DND-41 (cell line): ENCODE data around the gene C2CD4B.

Experiments
- ATAC-seq: fragments of 200-7000 bp; cut with Tn5 transposase; 3 replicates; pipeline ENCODE4 v1.9.1; 2021; ENCODE audit warnings: low read depth; ENCODE audit not compliant: insufficient read depth
- DNase-seq: peaks from one replicate; pipeline ENCODE4 v3.0.0-alpha.2; 2020
- H2AFZ ChIP-seq: 2 replicates; pipeline ENCODE4 v1.6.0; 2012; ENCODE audit warnings: low read depth, low read length
- H3K27ac ChIP-seq: 2 replicates; pipeline ENCODE4 v1.5.1; 2012; ENCODE audit warnings: low read length, inconsistent platforms
- H3K27me3 ChIP-seq: fragments of 200-600 bp; sonication (generic); 2 replicates; pipeline ENCODE4 v1.6.0; 2012; ENCODE audit warnings: low read length, mild to moderate bottlenecking, inconsistent platforms; ENCODE audit not compliant: insufficient read depth, poor library complexity
- H3K36me3 ChIP-seq: 2 replicates; pipeline ENCODE4 v1.5.1; 2012; ENCODE audit warnings: low read length, inconsistent platforms; ENCODE audit not compliant: insufficient read depth
- H3K4me1 ChIP-seq: 2 replicates; pipeline ENCODE4 v1.5.1; 2012; ENCODE audit warnings: mild to moderate bottlenecking, low read length; ENCODE audit not compliant: insufficient read depth
- H3K4me2 ChIP-seq: 2 replicates; pipeline ENCODE4 v1.6.0; 2012; ENCODE audit warnings: mild to moderate bottlenecking, moderate library complexity, low read length, inconsistent platforms; ENCODE audit not compliant: insufficient read depth
- H3K4me3 ChIP-seq, 2 experiments: fragments of 200-600 bp in 1 of 2; shearing (Covaris generic) in 1 of 2; 2 replicates each; pipeline ENCODE4 v1.5.1; 2012 to 2016; ENCODE audit warnings: inconsistent platforms in 2 of 2, low read length in 2 of 2, mild to moderate bottlenecking in 2 of 2, low read depth in 1 of 2, moderate library complexity in 1 of 2
- H3K79me2 ChIP-seq: 2 replicates; pipeline ENCODE4 v1.6.0; 2012; ENCODE audit warnings: low read length, inconsistent platforms; ENCODE audit not compliant: insufficient read depth
- H3K9ac ChIP-seq: 2 replicates; pipeline ENCODE4 v1.6.0; 2012; ENCODE audit warnings: low read depth, mild to moderate bottlenecking, inconsistent platforms, low read length, moderate library complexity
- H3K9me3 ChIP-seq: 2 replicates; pipeline ENCODE4 v1.5.1; 2012; ENCODE audit warnings: low read length, moderate library complexity, mild to moderate bottlenecking, inconsistent platforms; ENCODE audit not compliant: insufficient read depth, severe bottlenecking
- H4K20me1 ChIP-seq: 2 replicates; pipeline ENCODE4 v1.6.0; 2012; ENCODE audit warnings: low read length; ENCODE audit not compliant: insufficient read depth
- EZH2 ChIP-seq: IDR thresholded peaks from 3 replicates; pipeline ENCODE4 v1.6.1; 2012; ENCODE audit warnings: borderline replicate concordance, low read depth, mild to moderate bottlenecking, moderate library complexity, low read length, inconsistent platforms; ENCODE audit not compliant: severe bottlenecking
- TF ChIP-seq, protein P1 (sequence below): IDR thresholded peaks from 2 replicates; pipeline ENCODE4 v1.5.1; 2012; ENCODE audit warnings: borderline replicate concordance, low read length, moderate library complexity, mild to moderate bottlenecking; ENCODE audit not compliant: poor library complexity, severe bottlenecking; ENCODE audit errors: extremely low read depth

The C2CD4B gene

DNA sequence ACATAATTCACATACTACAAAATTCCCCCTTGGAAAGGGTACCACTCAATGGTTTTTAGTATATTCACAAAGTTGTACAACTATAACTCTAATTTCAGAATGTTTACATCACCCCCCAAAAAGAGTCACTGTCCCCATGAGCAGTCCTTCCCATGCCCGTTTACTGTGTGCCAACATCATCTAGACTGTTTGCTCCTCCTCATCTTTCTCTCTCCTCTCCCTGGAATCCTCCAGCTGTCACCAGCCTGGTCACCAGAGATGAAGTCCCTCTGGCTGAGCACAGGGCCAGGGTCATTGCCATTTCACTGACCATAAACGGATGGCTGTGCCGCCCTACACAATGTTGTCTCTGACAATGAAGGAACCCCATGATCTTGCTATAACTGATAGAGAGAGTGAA is 45.2 kb downstream of the C2CD4B start:
- no peak for ATAC-seq
- Histone ChIP-seq H3K4me2 (peak overlapping the region; percentile 50; the same call in 1 of the 2 replicates), H3K36me3 (no peaks in the 10 kb centered on the region), H3K79me2 (no peaks in the 10 kb centered on the region), H3K27me3 (no peaks in the 10 kb centered on the region), H3K9ac (peak overlapping the region; percentile 45; the same call in 1 of the 2 replicates), H3K4me3 (no peak overlapping the region), H2AFZ (peak overlapping the region; percentile 49; the same call in 1 of the 2 replicates), H3K4me1 (peaks cover 52% of the 10 kb centered on the region), H3K27ac (peak overlapping the region; percentile 80), H3K9me3 (no peaks in the 10 kb centered on the region), H4K20me1 (no peaks in the 10 kb centered on the region)
- DNase-seq: no peak
- TF ChIP-seq EZH2: no peak
- TF ChIP-seq, protein P1, sequence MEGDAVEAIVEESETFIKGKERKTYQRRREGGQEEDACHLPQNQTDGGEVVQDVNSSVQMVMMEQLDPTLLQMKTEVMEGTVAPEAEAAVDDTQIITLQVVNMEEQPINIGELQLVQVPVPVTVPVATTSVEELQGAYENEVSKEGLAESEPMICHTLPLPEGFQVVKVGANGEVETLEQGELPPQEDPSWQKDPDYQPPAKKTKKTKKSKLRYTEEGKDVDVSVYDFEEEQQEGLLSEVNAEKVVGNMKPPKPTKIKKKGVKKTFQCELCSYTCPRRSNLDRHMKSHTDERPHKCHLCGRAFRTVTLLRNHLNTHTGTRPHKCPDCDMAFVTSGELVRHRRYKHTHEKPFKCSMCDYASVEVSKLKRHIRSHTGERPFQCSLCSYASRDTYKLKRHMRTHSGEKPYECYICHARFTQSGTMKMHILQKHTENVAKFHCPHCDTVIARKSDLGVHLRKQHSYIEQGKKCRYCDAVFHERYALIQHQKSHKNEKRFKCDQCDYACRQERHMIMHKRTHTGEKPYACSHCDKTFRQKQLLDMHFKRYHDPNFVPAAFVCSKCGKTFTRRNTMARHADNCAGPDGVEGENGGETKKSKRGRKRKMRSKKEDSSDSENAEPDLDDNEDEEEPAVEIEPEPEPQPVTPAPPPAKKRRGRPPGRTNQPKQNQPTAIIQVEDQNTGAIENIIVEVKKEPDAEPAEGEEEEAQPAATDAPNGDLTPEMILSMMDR: no peak

DNA sequence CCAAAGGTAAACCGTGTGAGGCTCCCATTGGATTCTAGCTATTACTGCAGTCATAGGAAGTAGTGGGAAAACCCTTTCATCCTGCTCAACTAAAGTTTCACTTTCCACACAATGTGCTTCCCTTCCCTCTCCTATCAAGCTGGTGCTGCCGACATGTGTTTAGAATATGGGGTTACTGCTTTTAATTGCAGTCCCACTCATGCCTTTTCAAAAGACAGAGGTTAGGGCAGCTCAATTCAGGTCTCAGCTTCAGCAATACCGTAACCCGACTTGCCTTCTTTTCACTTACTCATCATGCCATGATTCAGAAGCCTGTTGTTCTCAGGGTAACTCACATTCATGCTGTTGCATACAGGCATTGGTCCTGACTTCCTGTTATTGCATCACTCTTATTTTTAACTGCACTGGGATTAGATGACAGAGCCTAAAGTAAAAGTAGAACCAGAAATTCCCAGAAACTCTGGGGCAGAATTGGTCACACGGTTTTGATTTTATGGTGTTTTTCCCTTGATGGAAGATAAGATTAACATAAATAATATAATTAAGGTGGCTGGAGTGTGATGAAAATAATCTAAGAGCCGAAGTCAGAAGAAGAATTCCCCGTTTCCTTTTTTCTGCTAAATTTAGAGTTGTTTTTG is 45.7 kb downstream of the C2CD4B start:
- H3K4me2 ChIP-seq: peak overlapping the region; percentile 50
- H4K20me1 ChIP-seq: no peaks in the 10 kb centered on the region
- H3K4me3 ChIP-seq: peak overlapping the region in 1 of 2 experiments; percentile 37; a peak in 2 of 4 replicates
- ATAC-seq (peak; percentile 80), DNase-seq (peak; percentile 41)
- H2AFZ ChIP-seq: peak overlapping the region; percentile 60
- H3K27me3 ChIP-seq: no peaks in the 10 kb centered on the region
- no peaks in the 10 kb centered on the region for H3K9me3 ChIP-seq
- H3K27ac ChIP-seq: peak overlapping the region; percentile 80
- peak overlapping the region; percentile 45 for H3K9ac ChIP-seq
- no peaks in the 10 kb centered on the region for H3K79me2 ChIP-seq
- H3K4me1 ChIP-seq: peaks cover 46% of the 10 kb centered on the region
- TF ChIP-seq EZH2: no peak
- TF ChIP-seq, protein P1: no peak
- no peaks in the 10 kb centered on the region for H3K36me3 ChIP-seq

DNA sequence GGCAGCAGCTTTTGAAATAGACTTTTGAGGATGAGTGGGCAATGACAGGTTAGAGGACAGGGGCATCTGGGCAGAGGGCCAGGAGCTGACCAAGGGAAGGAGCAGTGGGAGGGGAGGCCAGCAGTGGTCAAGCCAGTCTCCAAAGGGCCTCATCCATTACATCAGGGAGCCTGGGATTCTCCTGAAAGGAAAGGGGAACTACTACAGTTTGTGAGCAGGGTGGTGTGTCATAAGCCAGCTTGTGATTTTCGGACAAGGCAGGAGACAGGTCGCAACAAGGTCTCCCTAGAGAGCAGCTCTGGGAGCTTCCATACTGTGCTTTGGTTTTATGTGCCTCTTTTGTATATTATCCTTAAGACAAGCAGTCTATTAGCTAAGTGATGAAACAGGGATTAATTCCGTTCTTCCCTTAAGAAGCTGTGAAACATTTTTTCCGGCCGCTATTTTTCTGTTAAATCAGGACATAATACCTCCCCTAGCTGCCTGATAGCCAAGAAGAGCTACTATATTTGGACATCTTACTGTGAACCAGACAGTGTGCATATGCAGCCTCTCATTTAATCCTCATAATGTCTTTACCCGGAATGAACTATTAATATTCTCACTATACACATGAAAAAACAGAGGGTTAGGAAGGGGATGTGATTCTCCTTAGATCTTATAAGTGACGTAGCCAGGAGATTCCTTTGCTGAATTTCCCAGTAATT is 46.4 kb downstream of the C2CD4B start:
- Histone ChIP-seq H3K4me2 (peak overlapping the region; percentile 50), H3K27me3 (no peaks in the 10 kb centered on the region), H3K79me2 (no peaks in the 10 kb centered on the region), H3K27ac (peak overlapping the region; percentile 80), H3K9ac (peak overlapping the region; percentile 45), H3K4me1 (peaks cover 40% of the 10 kb centered on the region), H3K4me3 (peak overlapping the region in 1 of 2 experiments; percentile 37; a peak in 2 of 4 replicates), H3K9me3 (no peaks in the 10 kb centered on the region), H2AFZ (peak overlapping the region; percentile 60), H3K36me3 (no peaks in the 10 kb centered on the region), H4K20me1 (no peaks in the 10 kb centered on the region)
- DNase-seq (no peak), ATAC-seq (no peak)
- TF ChIP-seq, protein P1: no peak
- TF ChIP-seq EZH2: no peak
